OCI-LY1 (cell line): Measurements from ENCODE around the gene KDM4B.

Experiments
- CTCF ChIP-seq: fragments of 200-600 bp; sonication (generic), shearing (Covaris generic); IDR thresholded peaks from 2 replicates; pipeline ENCODE4 v1.5.1; 2017; ENCODE audit warnings: mild to moderate bottlenecking, antibody characterized with exemption, low read length, moderate library complexity, mixed read lengths
- EZH2 ChIP-seq: fragments of 200-600 bp; sonication (generic), shearing (Covaris generic); IDR thresholded peaks from 2 replicates; pipeline ENCODE4 v1.8.0; 2017; ENCODE audit warnings: borderline replicate concordance, mixed run types, mild to moderate bottlenecking, antibody characterized with exemption, low read length, moderate library complexity, mixed read lengths

GRCh38 chr19:5123646-5124045 lies 154.7 kb downstream of the KDM4B start:
- TF ChIP-seq CTCF (no peak), EZH2 (no peak)
